MCF 10A (cell line): ENCODE data around the gene MAPKAP1. TPM values are rescaled to one million over a fixed set of nuclear protein-coding genes. Genes with fewer than 3 reads are reported as not detected.

Experiments
- BruUV-seq: library from RNA; stranded (reverse); fragments of 400-500 nt; replicated peaks from 2 replicates; lab custom pipeline; 2021; lab: Mats Ljungman, UMichigan
- CTCF ChIA-PET: fragments of 300-600 bp; sonication (Branson Sonifier 250); formaldehyde crosslinking; extraction: SDS; loops from one replicate; lab custom pipeline; 2021; ENCODE audit warnings: antibody characterized with exemption, inconsistent platforms; lab: Yijun Ruan, JAX
- POLR2A ChIA-PET: fragments of 300-600, 350-650 bp; sonication (Branson Sonifier 250); formaldehyde crosslinking; extraction: SDS; loops from one replicate; lab custom pipeline; 2020; ENCODE audit warnings: antibody characterized with exemption, inconsistent platforms; lab: Yijun Ruan, JAX
- DNase-seq: peaks from one replicate; pipeline ENCODE4 v3.0.0-alpha.2; 2018; ENCODE audit not compliant: unreplicated experiment
- H3K27ac Mint-ChIP-seq: one replicate; pipeline ENCODE4 v1.8.0; 2022; ENCODE audit warnings: mild to moderate bottlenecking, low read depth, mixed read lengths; ENCODE audit not compliant: unreplicated experiment
- H3K27me3 Mint-ChIP-seq: one replicate; pipeline ENCODE4 v1.8.0; 2022; ENCODE audit warnings: mixed read lengths; ENCODE audit not compliant: insufficient read depth, unreplicated experiment
- H3K36me3 Mint-ChIP-seq: one replicate; pipeline ENCODE4 v1.8.0; 2022; ENCODE audit warnings: mild to moderate bottlenecking, moderate library complexity, mixed read lengths; ENCODE audit not compliant: insufficient read depth, unreplicated experiment
- H3K4me1 Mint-ChIP-seq: one replicate; pipeline ENCODE4 v1.8.0; 2022; ENCODE audit warnings: mixed read lengths; ENCODE audit not compliant: insufficient read depth, unreplicated experiment
- H3K4me3 Mint-ChIP-seq: one replicate; pipeline ENCODE4 v1.8.0; 2022; ENCODE audit warnings: mild to moderate bottlenecking, moderate library complexity, mixed read lengths; ENCODE audit not compliant: unreplicated experiment
- H3K9me3 Mint-ChIP-seq: one replicate; pipeline ENCODE4 v1.8.0; 2022; ENCODE audit warnings: mixed read lengths; ENCODE audit not compliant: unreplicated experiment
- intact Hi-C: fragments of 100-400 bp; cut with micrococcal nuclease; formaldehyde crosslinking; loops from 2 replicates; pipeline ENCODE4 v1.14.1; 2022
- total RNA-seq: library from RNA; stranded (reverse); gene quantifications from 2 replicates; pipeline ENCODE4 v1.2.3, GENCODE V29; 2022
- TF ChIP-seq, protein P1 (sequence below): fragments of 200-600 bp; IDR thresholded peaks from one replicate; pipeline ENCODE4 v1.8.0; 2022; ENCODE audit warnings: antibody characterized with exemption, mild to moderate bottlenecking; ENCODE audit not compliant: unreplicated experiment

Gene MAPKAP1
- total RNA-seq, 1 experiment from 2014 or later: 74.9 TPM

DNA sequence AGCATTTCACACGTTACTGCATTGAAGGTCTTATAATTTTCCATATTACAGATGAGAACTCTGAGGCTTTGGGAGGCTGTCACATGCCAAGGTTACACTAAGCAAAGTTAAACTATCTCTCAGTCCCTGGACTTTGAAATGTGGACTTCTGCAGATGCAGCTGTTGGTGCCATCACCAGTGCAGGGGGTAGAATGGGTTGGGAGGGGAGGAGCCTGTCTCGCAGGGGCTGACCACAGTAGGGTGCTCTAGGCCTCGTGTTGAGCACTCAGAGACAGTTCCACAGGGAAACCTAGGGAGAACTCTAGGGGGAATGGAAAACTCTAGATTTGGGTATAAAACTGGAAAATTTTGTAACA, 220.9 kb downstream of the MAPKAP1 start:
- CTCF ChIA-PET: no interaction called here
- Mint-ChIP-seq H3K27me3 (no peaks in the 10 kb centered on the region), H3K9me3 (no peaks in the 10 kb centered on the region), H3K27ac (no peak overlapping the region), H3K4me3 (no peak overlapping the region), H3K36me3 (peaks cover 6% of the 10 kb centered on the region), H3K4me1 (peaks cover 8% of the 10 kb centered on the region)
- TF ChIP-seq, protein P1, sequence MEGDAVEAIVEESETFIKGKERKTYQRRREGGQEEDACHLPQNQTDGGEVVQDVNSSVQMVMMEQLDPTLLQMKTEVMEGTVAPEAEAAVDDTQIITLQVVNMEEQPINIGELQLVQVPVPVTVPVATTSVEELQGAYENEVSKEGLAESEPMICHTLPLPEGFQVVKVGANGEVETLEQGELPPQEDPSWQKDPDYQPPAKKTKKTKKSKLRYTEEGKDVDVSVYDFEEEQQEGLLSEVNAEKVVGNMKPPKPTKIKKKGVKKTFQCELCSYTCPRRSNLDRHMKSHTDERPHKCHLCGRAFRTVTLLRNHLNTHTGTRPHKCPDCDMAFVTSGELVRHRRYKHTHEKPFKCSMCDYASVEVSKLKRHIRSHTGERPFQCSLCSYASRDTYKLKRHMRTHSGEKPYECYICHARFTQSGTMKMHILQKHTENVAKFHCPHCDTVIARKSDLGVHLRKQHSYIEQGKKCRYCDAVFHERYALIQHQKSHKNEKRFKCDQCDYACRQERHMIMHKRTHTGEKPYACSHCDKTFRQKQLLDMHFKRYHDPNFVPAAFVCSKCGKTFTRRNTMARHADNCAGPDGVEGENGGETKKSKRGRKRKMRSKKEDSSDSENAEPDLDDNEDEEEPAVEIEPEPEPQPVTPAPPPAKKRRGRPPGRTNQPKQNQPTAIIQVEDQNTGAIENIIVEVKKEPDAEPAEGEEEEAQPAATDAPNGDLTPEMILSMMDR: no peak
- intact Hi-C loops: no loop called here
- no peak for DNase-seq
- POLR2A ChIA-PET: no interaction called here
- no TSS peak for BruUV-seq

- Mint-ChIP-seq H3K36me3 (peaks cover 7% of the 10 kb centered on the region), H3K27me3 (no peaks in the 10 kb centered on the region), H3K9me3 (no peaks in the 10 kb centered on the region), H3K4me1 (peaks cover 8% of the 10 kb centered on the region), H3K4me3 (no peak overlapping the region), H3K27ac (no peak overlapping the region)
- CTCF ChIA-PET: no interaction called here
- POLR2A ChIA-PET: no interaction called here
- TF ChIP-seq, protein P1: no peak
- intact Hi-C loops: no loop called here
- no peak for DNase-seq
- no TSS peak for BruUV-seq
Observed at GRCh38 chr9:125485471-125486151, 221.4 kb downstream of the MAPKAP1 start.

GRCh38 chr9:125484350-125485282, 222.4 kb downstream of the MAPKAP1 start:
- ChIA-PET POLR2A (no interaction called here), CTCF (no interaction called here)
- H3K4me1 Mint-ChIP-seq: peaks cover 8% of the 10 kb centered on the region
- no peak overlapping the region for H3K4me3 Mint-ChIP-seq
- no peak for DNase-seq
- no TSS peak for BruUV-seq
- intact Hi-C loops: no loop called here
- TF ChIP-seq, protein P1: no peak
- no peaks in the 10 kb centered on the region for H3K27me3 Mint-ChIP-seq
- H3K27ac Mint-ChIP-seq: no peak overlapping the region
- H3K36me3 Mint-ChIP-seq: peaks cover 6% of the 10 kb centered on the region
- H3K9me3 Mint-ChIP-seq: no peaks in the 10 kb centered on the region

DNA sequence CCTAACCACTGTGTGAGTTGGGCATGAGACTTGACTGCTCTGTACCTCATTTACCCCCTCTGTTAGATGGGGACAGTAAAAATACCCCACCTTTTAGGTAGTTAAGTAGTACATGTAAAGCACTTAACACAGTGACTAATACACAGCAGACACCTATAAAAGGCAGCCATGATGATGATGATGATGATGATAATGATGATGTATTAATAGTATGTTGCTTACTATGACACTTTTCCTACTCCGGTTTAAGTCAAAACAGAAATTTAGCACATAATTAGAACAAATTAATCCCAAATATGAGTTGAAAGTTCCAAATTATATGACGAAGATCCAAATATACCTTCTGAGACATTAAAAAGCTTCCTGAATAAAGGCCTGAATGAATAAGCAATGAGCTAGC, 223.3 kb downstream of the MAPKAP1 start:
- H3K9me3 Mint-ChIP-seq: no peaks in the 10 kb centered on the region
- CTCF ChIA-PET: no interaction called here
- H3K27ac Mint-ChIP-seq: no peak overlapping the region
- TF ChIP-seq, protein P1: no peak
- no peaks in the 10 kb centered on the region for H3K27me3 Mint-ChIP-seq
- intact Hi-C loops: no loop called here
- no peak for DNase-seq
- POLR2A ChIA-PET: no interaction called here
- peaks cover 8% of the 10 kb centered on the region for H3K4me1 Mint-ChIP-seq
- H3K4me3 Mint-ChIP-seq: no peak overlapping the region
- no TSS peak for BruUV-seq
- H3K36me3 Mint-ChIP-seq: peaks cover 6% of the 10 kb centered on the region
